CD4-positive, alpha-beta memory T cell (primary cell): ENCODE results near the gene GRAP2. TPM values are rescaled to one million over a fixed set of nuclear protein-coding genes. Genes with fewer than 3 reads are reported as not detected.

Source experiments
- CTCF ChIA-PET: fragments of 350-600 bp; sonication (Branson Sonifier 250); formaldehyde crosslinking; loops from one replicate; lab custom pipeline; 2021; ENCODE audit warnings: inconsistent platforms; ENCODE audit not compliant: partially characterized antibody; lab: Charles Lee
- POLR2A ChIA-PET: fragments of 350-600 bp; sonication (Branson Sonifier 250); formaldehyde crosslinking; loops from one replicate; lab custom pipeline; 2021; ENCODE audit not compliant: partially characterized antibody; lab: Charles Lee
- DNase-seq, 5 donors: peaks; one replicate each; pipeline versions ENCODE4 v3.0.0 to v3.0.0-alpha.2; 2020 to 2022; ENCODE audit warnings: mixed read lengths in 1 of 5
- H3K27ac ChIP-seq: one replicate; pipeline ENCODE4 v1.7.0; 2013; ENCODE audit warnings: low read depth, low read length
- H3K27me3 ChIP-seq: 2 replicates; pipeline ENCODE4 v1.7.0; 2013; ENCODE audit warnings: mild to moderate bottlenecking, low read length, moderate library complexity; ENCODE audit not compliant: insufficient read depth
- H3K36me3 ChIP-seq: 2 replicates; pipeline ENCODE4 v1.7.0; 2013; ENCODE audit warnings: mild to moderate bottlenecking, low read length, moderate library complexity; ENCODE audit not compliant: insufficient read depth
- H3K4me1 ChIP-seq: 2 replicates; pipeline ENCODE4 v1.7.0; 2013; ENCODE audit warnings: mild to moderate bottlenecking, low read length, moderate library complexity; ENCODE audit not compliant: insufficient read depth
- H3K4me3 ChIP-seq, 2 donors: one replicate each; pipeline ENCODE4 v1.7.0; 2013; ENCODE audit warnings: low read length in 2 of 2, mild to moderate bottlenecking in 1 of 2
- H3K9me3 ChIP-seq, 2 donors: one replicate each; pipeline ENCODE4 v1.7.0; 2013; ENCODE audit warnings: low read length in 2 of 2, control low read depth in 1 of 2; ENCODE audit not compliant: control insufficient read depth in 1 of 2
- H3K27ac Mint-ChIP-seq, 7 donors: one replicate each; pipeline ENCODE4 v1.8.0; 2020 to 2021; ENCODE audit warnings: mixed read lengths in 7 of 7, mild to moderate bottlenecking in 6 of 7, inconsistent platforms in 3 of 7, moderate library complexity in 3 of 7
- H3K27me3 Mint-ChIP-seq, 2 donors: one replicate each; pipeline ENCODE4 v1.8.0; 2020 to 2021; ENCODE audit warnings: mixed read lengths in 2 of 2
- H3K36me3 Mint-ChIP-seq, 2 donors: one replicate each; pipeline ENCODE4 v1.8.0; 2020 to 2021; ENCODE audit warnings: mixed read lengths in 2 of 2, inconsistent platforms in 1 of 2, mild to moderate bottlenecking in 1 of 2
- H3K4me1 Mint-ChIP-seq, 4 donors: one replicate each; pipeline ENCODE4 v1.8.0; 2020 to 2021; ENCODE audit warnings: mixed read lengths in 4 of 4, mild to moderate bottlenecking in 1 of 4
- H3K4me3 Mint-ChIP-seq, 8 donors: one replicate each; pipeline ENCODE4 v1.8.0; 2020 to 2021; ENCODE audit warnings: mixed read lengths in 8 of 8, mild to moderate bottlenecking in 7 of 8, moderate library complexity in 6 of 8, inconsistent platforms in 3 of 8
- H3K9me3 Mint-ChIP-seq, 8 donors: one replicate each; pipeline ENCODE4 v1.8.0; 2020 to 2021; ENCODE audit warnings: mixed read lengths in 8 of 8, mild to moderate bottlenecking in 5 of 8, inconsistent platforms in 3 of 8, moderate library complexity in 1 of 8
- intact Hi-C: fragments of 100-400 bp; cut with micrococcal nuclease; formaldehyde crosslinking; loops from one replicate; pipeline ENCODE4 v1.15.1; 2023
- polyA plus RNA-seq, 2 donors: library from polyadenylated mRNA; unstranded; fragments of 300-500 nt; fragmentation: Illumina TruSeq; gene quantifications; one replicate each; pipeline ENCODE4 v1.2.3, GENCODE V29; 2021
- total RNA-seq, 2 experiments: library from RNA; stranded (reverse); gene quantifications; one replicate each; pipeline ENCODE4 v1.2.3, GENCODE V29; 2021

GRAP2 gene
- total and polyA plus RNA-seq, 4 experiments from 2014 or later, result 53.1 to 140 (median 110) TPM

- no peaks in the 10 kb centered on the region for H3K27me3 ChIP-seq
- Mint-ChIP-seq H3K4me1 (peaks cover 0 to 5% (median 2%) of the 10 kb centered on the region in 4 donors), H3K27me3 (no peaks in the 10 kb centered on the region), H3K36me3 (peaks cover 62 to 76% of the 10 kb centered on the region in 2 donors), H3K4me3 (no peak overlapping the region), H3K9me3 (peaks cover 0 to 2% (median 0%) of the 10 kb centered on the region in 8 donors), H3K27ac (peak overlapping the region in 3 of 7 donors; percentile 8 to 30 (median 18))
- DNase-seq, result no peak
- no peaks in the 10 kb centered on the region for H3K4me1 ChIP-seq
- intact Hi-C loops, result no loop called here
- no peak overlapping the region for H3K27ac ChIP-seq
- no peak overlapping the region for H3K4me3 ChIP-seq
- CTCF ChIA-PET, result interaction anchor here (1.2 kb wide), 1 partner anchor 19 kb away, joined by 4 read pairs; no protein-coding TSS in a partner anchor
- H3K36me3 ChIP-seq, result peaks cover 52% of the 10 kb centered on the region
- H3K9me3 ChIP-seq, result no peaks in the 10 kb centered on the region
- POLR2A ChIA-PET, result interaction anchor here (0.9 to 1.4 kb wide), 2 partner anchors 9 to 14 kb away, joined by 3 to 4 read pairs; partner anchors contain the start of gene TMA7B
Observed at GRCh38 chr22:39973656-39974055, 72.8 kb downstream of the GRAP2 start.

GRCh38 chr22:39974065-39974464, 73.2 kb downstream of the GRAP2 start:
- no peaks in the 10 kb centered on the region for H3K9me3 ChIP-seq
- intact Hi-C loops, result no loop called here
- H3K36me3 ChIP-seq, result peaks cover 48% of the 10 kb centered on the region
- H3K4me1 ChIP-seq, result no peaks in the 10 kb centered on the region
- peaks cover 0 to 2% (median 0%) of the 10 kb centered on the region in 8 donors for H3K9me3 Mint-ChIP-seq
- H3K27ac Mint-ChIP-seq, result peak overlapping the region in 3 of 7 donors; percentile 8 to 30 (median 18)
- H3K36me3 Mint-ChIP-seq, result peaks cover 58 to 72% of the 10 kb centered on the region in 2 donors
- H3K27ac ChIP-seq, result no peak overlapping the region
- peaks cover 3 to 8% (median 6%) of the 10 kb centered on the region in 4 donors for H3K4me1 Mint-ChIP-seq
- DNase-seq, result no peak
- CTCF ChIA-PET, result interaction anchor here (1.2 kb wide), 1 partner anchor 19 kb away, joined by 4 read pairs; no protein-coding TSS in a partner anchor
- no peak overlapping the region for H3K4me3 Mint-ChIP-seq
- POLR2A ChIA-PET, result interaction anchor here (0.9 to 1.4 kb wide), 2 partner anchors 9 to 15 kb away, joined by 3 to 4 read pairs; partner anchors contain the start of gene TMA7B
- H3K4me3 ChIP-seq, result no peak overlapping the region
- H3K27me3 Mint-ChIP-seq, result no peaks in the 10 kb centered on the region
- H3K27me3 ChIP-seq, result no peaks in the 10 kb centered on the region

GRCh38 chr22:39979048-39979447, 78.2 kb downstream of the GRAP2 start:
- H3K27me3 ChIP-seq, result no peaks in the 10 kb centered on the region
- ChIA-PET POLR2A (interaction anchor here (1.1 kb wide), 1 partner anchor 31 kb away, joined by 3 read pairs; no protein-coding TSS in a partner anchor), CTCF (no interaction called here)
- H3K4me3 ChIP-seq, result no peak overlapping the region
- Mint-ChIP-seq H3K4me3 (no peak overlapping the region), H3K9me3 (peaks cover 0 to 3% (median 0%) of the 10 kb centered on the region in 8 donors), H3K4me1 (peaks cover 18 to 28% (median 21%) of the 10 kb centered on the region in 4 donors), H3K36me3 (peaks cover 17 to 25% of the 10 kb centered on the region in 2 donors), H3K27ac (peak overlapping the region; percentile 15 to 77 (median 39)), H3K27me3 (no peaks in the 10 kb centered on the region)
- no peaks in the 10 kb centered on the region for H3K36me3 ChIP-seq
- no peaks in the 10 kb centered on the region for H3K9me3 ChIP-seq
- H3K27ac ChIP-seq, result no peak overlapping the region
- DNase-seq, result no peak
- peaks cover 8% of the 10 kb centered on the region for H3K4me1 ChIP-seq
- intact Hi-C loops, result no loop called here

GRCh38 chr22:39979458-39979857, 78.6 kb downstream of the GRAP2 start:
- no peaks in the 10 kb centered on the region for H3K27me3 Mint-ChIP-seq
- no peak overlapping the region for H3K4me3 Mint-ChIP-seq

GRCh38 chr22:39980596-39980995, 79.7 kb downstream of the GRAP2 start:
- intact Hi-C loops, result no loop called here
- no peaks in the 10 kb centered on the region for H3K27me3 ChIP-seq
- no peaks in the 10 kb centered on the region for H3K9me3 ChIP-seq
- Mint-ChIP-seq H3K4me3 (no peak overlapping the region), H3K36me3 (peaks cover 12 to 15% of the 10 kb centered on the region in 2 donors), H3K27me3 (no peaks in the 10 kb centered on the region), H3K4me1 (peaks cover 18 to 28% (median 21%) of the 10 kb centered on the region in 4 donors), H3K27ac (peak overlapping the region in 3 of 7 donors; percentile 68 to 81 (median 79)), H3K9me3 (peaks cover 0 to 3% (median 0%) of the 10 kb centered on the region in 8 donors)
- no peaks in the 10 kb centered on the region for H3K36me3 ChIP-seq
- peaks cover 8% of the 10 kb centered on the region for H3K4me1 ChIP-seq
- ChIA-PET POLR2A (interaction anchor here (1.4 kb wide), 2 partner anchors 14 kb away, joined by 3 to 7 read pairs; partner anchors contain the start of gene FAM83F), CTCF (no interaction called here)
- no peak overlapping the region for H3K27ac ChIP-seq
- no peak for DNase-seq
- no peak overlapping the region for H3K4me3 ChIP-seq

More at GRCh38 chr22:39979458-39979857, 78.6 kb downstream of the GRAP2 start:
- peaks cover 8% of the 10 kb centered on the region for H3K4me1 ChIP-seq
- H3K27ac Mint-ChIP-seq, result peak overlapping the region in 6 of 7 donors; percentile 15 to 77 (median 50)
- peaks cover 16 to 25% of the 10 kb centered on the region in 2 donors for H3K36me3 Mint-ChIP-seq
- H3K4me3 ChIP-seq, result no peak overlapping the region
- no peaks in the 10 kb centered on the region for H3K27me3 ChIP-seq
- no peaks in the 10 kb centered on the region for H3K36me3 ChIP-seq
- H3K27ac ChIP-seq, result no peak overlapping the region
- H3K9me3 Mint-ChIP-seq, result peaks cover 0 to 3% (median 0%) of the 10 kb centered on the region in 8 donors
- ChIA-PET POLR2A (interaction anchor here (1.4 kb wide), 1 partner anchor 15 kb away, joined by 7 read pairs; the partner anchor contains the start of gene FAM83F), CTCF (no interaction called here)
- H3K9me3 ChIP-seq, result no peaks in the 10 kb centered on the region
- intact Hi-C loops, result no loop called here
- no peak for DNase-seq
- H3K4me1 Mint-ChIP-seq, result peaks cover 18 to 28% (median 21%) of the 10 kb centered on the region in 4 donors

- H3K4me1 Mint-ChIP-seq, result peaks cover 18 to 24% (median 22%) of the 10 kb centered on the region in 4 donors
- DNase-seq, result no peak
- H3K9me3 Mint-ChIP-seq, result peaks cover 0 to 4% (median 0%) of the 10 kb centered on the region in 8 donors
- Histone ChIP-seq H3K36me3 (no peaks in the 10 kb centered on the region), H3K4me3 (no peak overlapping the region), H3K27ac (no peak overlapping the region), H3K4me1 (peaks cover 8% of the 10 kb centered on the region), H3K27me3 (no peaks in the 10 kb centered on the region), H3K9me3 (no peaks in the 10 kb centered on the region)
- CTCF ChIA-PET, result no interaction called here
- no peak overlapping the region for H3K4me3 Mint-ChIP-seq
- H3K27me3 Mint-ChIP-seq, result no peaks in the 10 kb centered on the region
- H3K27ac Mint-ChIP-seq, result peak overlapping the region in 4 of 7 donors; percentile 41 to 88 (median 64)
- intact Hi-C loops, result no loop called here
- no peaks in the 10 kb centered on the region for H3K36me3 Mint-ChIP-seq
- POLR2A ChIA-PET, result interaction anchor here (0.9 to 1.4 kb wide), 3 partner anchors 12 to 327 kb away, joined by 3 read pairs; no protein-coding TSS in a partner anchor
Observed at GRCh38 chr22:39983346-39983745, 82.5 kb downstream of the GRAP2 start.

GRCh38 chr22:39984006-39984405, 83.1 kb downstream of the GRAP2 start:
- Mint-ChIP-seq H3K27ac (no peak overlapping the region), H3K36me3 (no peaks in the 10 kb centered on the region), H3K27me3 (no peaks in the 10 kb centered on the region), H3K4me1 (peaks cover 16 to 21% (median 18%) of the 10 kb centered on the region in 4 donors), H3K9me3 (peaks cover 0 to 3% (median 0%) of the 10 kb centered on the region in 8 donors), H3K4me3 (no peak overlapping the region)
- Histone ChIP-seq H3K27me3 (no peaks in the 10 kb centered on the region), H3K4me1 (peaks cover 8% of the 10 kb centered on the region), H3K27ac (no peak overlapping the region), H3K4me3 (no peak overlapping the region), H3K9me3 (no peaks in the 10 kb centered on the region), H3K36me3 (no peaks in the 10 kb centered on the region)
- ChIA-PET CTCF (no interaction called here), POLR2A (interaction anchor here (1.2 to 1.4 kb wide), 2 partner anchors 41 to 328 kb away, joined by 3 read pairs; no protein-coding TSS in a partner anchor)
- intact Hi-C loops, result no loop called here
- DNase-seq, result no peak
